A549 (cell line): Measurements from ENCODE around the gene HNRNPUL1. TPM values are rescaled to one million over a fixed set of nuclear protein-coding genes. Genes with fewer than 3 reads are reported as not detected.
A peak's percentile ranks its signal among the peaks of the same experiment; 100 is the strongest.

Experiments
- ATAC-seq, 2 experiments: fragments of 200-7000 bp in 1 of 2; fragments of >200 bp in 1 of 2; cut with Nextera tagmentation in 1 of 2; cut with Tn5 transposase in 1 of 2; 3 replicates each; pipeline versions ENCODE4 v1.8.0 to v1.9.1; 2018 to 2020; ENCODE audit warnings: mild to moderate bottlenecking in 1 of 2, moderate library complexity in 1 of 2
- CTCF ChIA-PET: fragments of 300-600 bp; sonication (Branson Sonifier 250); formaldehyde crosslinking; extraction: SDS; loops from one replicate; lab custom pipeline; 2021; ENCODE audit warnings: antibody characterized with exemption, inconsistent platforms; lab: Yijun Ruan, JAX
- POLR2A ChIA-PET: fragments of 350-600 bp; formaldehyde crosslinking; extraction: SDS; loops from one replicate; lab custom pipeline; 2021; ENCODE audit warnings: antibody characterized with exemption, inconsistent platforms; lab: Yijun Ruan, JAX
- DNase-seq, 2 experiments: peaks; one replicate each; pipeline versions ENCODE4 v3.0.0 to v3.0.0-alpha.2; 2011 to 2016; ENCODE audit warnings: low read depth in 1 of 2, low spot score in 1 of 2
- FAIRE-seq: peaks from 2 replicates; lab custom pipeline; 2011; peaks lifted over from hg19 to GRCh38; lab: Jason Lieb, UNC
- H3K27ac ChIP-seq, 2 experiments: fragments of >200 bp; sonication (Bioruptor Twin); formaldehyde crosslinking; 3 replicates each; pipeline ENCODE4 v1.5.1; 2016 to 2017
- H3K4me1 ChIP-seq: fragments of >200 bp; sonication (Bioruptor Twin); formaldehyde crosslinking; 3 replicates; pipeline ENCODE4 v1.6.1; 2016
- H3K4me2 ChIP-seq: fragments of >200 bp; sonication (Bioruptor Twin); formaldehyde crosslinking; 3 replicates; pipeline ENCODE4 v1.6.1; 2016
- H3K4me3 ChIP-seq: fragments of >200 bp; sonication (Bioruptor Twin); formaldehyde crosslinking; 3 replicates; pipeline ENCODE4 v1.5.1; 2016
- H3K9me3 ChIP-seq: fragments of >200 bp; sonication (Bioruptor Twin); formaldehyde crosslinking; 3 replicates; pipeline ENCODE4 v1.6.1; 2016
- BHLHE40 ChIP-seq: IDR thresholded peaks from 2 replicates; pipeline ENCODE4 v1.6.1; 2012; ENCODE audit warnings: low read depth, low read length, inconsistent platforms
- CBX2 ChIP-seq: fragments of 200-600 bp; sonication (generic); IDR thresholded peaks from 2 replicates; pipeline ENCODE4 v1.6.1; 2016; ENCODE audit warnings: low read depth, mild to moderate bottlenecking, borderline replicate concordance
- CBX8 ChIP-seq: fragments of 200-600 bp; sonication (generic); IDR thresholded peaks from 2 replicates; pipeline ENCODE4 v1.6.1; 2016
- CEBPB ChIP-seq, 2 experiments: fragments of >200 bp in 1 of 2; sonication (Bioruptor Twin) in 1 of 2; formaldehyde crosslinking in 1 of 2; IDR thresholded peaks; 2 replicates each; pipeline ENCODE4 v1.6.1; 2012 to 2016
- EHF ChIP-seq: fragments of 250-450 bp; sonication (Bioruptor Pico); IDR thresholded peaks from 2 replicates; pipeline ENCODE4 v1.5.0; 2020; ENCODE audit warnings: mild to moderate bottlenecking
- EHMT2 ChIP-seq: fragments of 200-600 bp; sonication (generic); IDR thresholded peaks from 2 replicates; pipeline ENCODE4 v1.6.1; 2016; ENCODE audit warnings: antibody characterized with exemption, low read depth, mild to moderate bottlenecking, moderate library complexity
- EP300 ChIP-seq, 2 experiments: fragments of >200 bp; sonication (Bioruptor Twin); formaldehyde crosslinking; IDR thresholded peaks; 2 replicates in 1 of 2; 3 replicates in 1 of 2; pipeline ENCODE4 v1.6.1; 2016 to 2017
- FOSB ChIP-seq: fragments of 250-450 bp; sonication (Bioruptor Pico); IDR thresholded peaks from 2 replicates; pipeline ENCODE4 v1.5.0; 2020; ENCODE audit warnings: mild to moderate bottlenecking, moderate library complexity
- FOSL2 ChIP-seq, 2 experiments: fragments of 450-650 bp in 1 of 2; fragments of >200 bp in 1 of 2; sonication (Bioruptor Twin) in 1 of 2; formaldehyde crosslinking; IDR thresholded peaks; 2 replicates each; pipeline versions ENCODE4 v1.5.0 to v1.6.1; 2016 to 2020; ENCODE audit warnings: mild to moderate bottlenecking in 1 of 2, moderate library complexity in 1 of 2
- FOXS1 ChIP-seq: fragments of 250-450 bp; sonication (Bioruptor Pico); IDR thresholded peaks from 2 replicates; pipeline ENCODE4 v1.5.0; 2020; ENCODE audit warnings: mild to moderate bottlenecking, moderate library complexity
- HDAC2 ChIP-seq: fragments of 200-600 bp; sonication (generic); IDR thresholded peaks from 2 replicates; pipeline ENCODE4 v1.6.1; 2016
- HEYL ChIP-seq: fragments of 250-450 bp; sonication (Bioruptor Pico); IDR thresholded peaks from 2 replicates; pipeline ENCODE4 v1.8.0; 2021; ENCODE audit warnings: mild to moderate bottlenecking, moderate library complexity
- HOXA7 ChIP-seq: fragments of 250-450 bp; sonication (Bioruptor Pico); IDR thresholded peaks from 2 replicates; pipeline ENCODE4 v1.5.0; 2020; ENCODE audit warnings: mild to moderate bottlenecking, moderate library complexity
- HOXB5 ChIP-seq: fragments of 250-450 bp; sonication (Bioruptor Pico); IDR thresholded peaks from 2 replicates; pipeline ENCODE4 v1.5.0; 2020; ENCODE audit warnings: mild to moderate bottlenecking, moderate library complexity
- KDM5A ChIP-seq: fragments of 200-600 bp; sonication (generic); IDR thresholded peaks from 2 replicates; pipeline ENCODE4 v1.6.1; 2016; ENCODE audit warnings: antibody characterized with exemption, mild to moderate bottlenecking
- MAFK ChIP-seq: fragments of 450-650 bp; IDR thresholded peaks from 2 replicates; pipeline ENCODE4 v1.6.1; 2014; ENCODE audit not compliant: partially characterized antibody
- MAZ ChIP-seq: fragments of 150-350 bp; IDR thresholded peaks from 2 replicates; pipeline ENCODE4 v1.6.1; 2014; ENCODE audit warnings: antibody characterized with exemption, low read depth, low read length, borderline replicate concordance
- NFE2L2 ChIP-seq: fragments of 150-350 bp; conservative IDR thresholded peaks from 2 replicates; pipeline ENCODE4 v1.6.1; 2014; ENCODE audit warnings: low read length
- NR3C1 ChIP-seq: fragments of >200 bp; sonication (Bioruptor Twin); formaldehyde crosslinking; IDR thresholded peaks from 3 replicates; pipeline ENCODE4 v1.6.1; 2017
- POLR2AphosphoS2 ChIP-seq: conservative IDR thresholded peaks from 2 replicates; pipeline ENCODE4 v1.6.1; 2012; ENCODE audit warnings: low read length, improper control_type of control experiment, inconsistent platforms
- RAD21 ChIP-seq, 2 experiments: fragments of >200 bp in 1 of 2; sonication (Bioruptor Twin) in 1 of 2; formaldehyde crosslinking in 1 of 2; IDR thresholded peaks in 1 of 2; conservative IDR thresholded peaks in 1 of 2; 2 replicates in 1 of 2; 3 replicates in 1 of 2; pipeline ENCODE4 v1.6.1; 2012 to 2018; ENCODE audit warnings: inconsistent platforms in 1 of 2
- RARB ChIP-seq: fragments of 250-450 bp; sonication (Bioruptor Pico); IDR thresholded peaks from 2 replicates; pipeline ENCODE4 v1.8.0; 2021; ENCODE audit warnings: mild to moderate bottlenecking, moderate library complexity
- RNF2 ChIP-seq: fragments of 200-600 bp; sonication (generic); IDR thresholded peaks from 2 replicates; pipeline ENCODE4 v1.6.1; 2016; ENCODE audit warnings: low read depth, mild to moderate bottlenecking, antibody characterized with exemption, moderate library complexity, borderline replicate concordance
- TFCP2L1 ChIP-seq: fragments of 250-450 bp; sonication (Bioruptor Pico); IDR thresholded peaks from 2 replicates; pipeline ENCODE4 v1.5.0; 2021; ENCODE audit warnings: mild to moderate bottlenecking
- ZC3H11A ChIP-seq: fragments of 450-650 bp; IDR thresholded peaks from 2 replicates; pipeline ENCODE4 v1.6.1; 2014; ENCODE audit warnings: antibody characterized with exemption, mild to moderate bottlenecking
- ZFP36 ChIP-seq: fragments of 450-650 bp; IDR thresholded peaks from 2 replicates; pipeline ENCODE4 v1.6.1; 2014; ENCODE audit warnings: borderline replicate concordance; ENCODE audit not compliant: partially characterized antibody
- ZNF302 ChIP-seq: fragments of 250-450 bp; sonication (Bioruptor Pico); IDR thresholded peaks from 2 replicates; pipeline ENCODE4 v1.9.0; 2021; ENCODE audit warnings: inconsistent platforms, mild to moderate bottlenecking, moderate library complexity
- ZSCAN20 ChIP-seq: fragments of 250-450 bp; sonication (Bioruptor Pico); IDR thresholded peaks from 2 replicates; pipeline ENCODE4 v1.8.0; 2022; ENCODE audit warnings: mild to moderate bottlenecking, moderate library complexity
- WGBS: methylation state at CpG from one replicate; pipeline ENCODE4 v1.1.6; 2017; ENCODE audit errors: missing lambda C conversion rate; 5-methylcytosine and 5-hydroxymethylcytosine counted together
- polyA plus RNA-seq, 4 experiments: library from polyadenylated mRNA; depleted of rRNA in 3 of 4; stranded (reverse); fragments of >200 nt; fragmentation: RNase III in 1 of 4; extraction: RNeasy Plus Mini Kit Qiagen cat#74134 plus additional on column Dnase treatment in 1 of 4; gene quantifications; 2 replicates in 3 of 4; 3 replicates in 1 of 4; pipeline ENCODE4 v1.2.3, GENCODE V29; 2011 to 2017
- TF ChIP-seq, protein P1 (sequence below): fragments of 150-350 bp; IDR thresholded peaks from 2 replicates; pipeline ENCODE4 v1.6.1; 2014; ENCODE audit warnings: low read depth, mild to moderate bottlenecking, low read length
- TF ChIP-seq, protein P2 (sequence below): fragments of >200 bp; sonication (Bioruptor Twin); formaldehyde crosslinking; IDR thresholded peaks from 2 replicates; pipeline ENCODE4 v1.6.1; 2016
- TF ChIP-seq, protein P3 (sequence below): IDR thresholded peaks from 2 replicates; pipeline ENCODE4 v1.6.1; 2012
- TF ChIP-seq, protein P4 (sequence below): IDR thresholded peaks from 2 replicates; pipeline ENCODE4 v1.6.1; 2012
- TF ChIP-seq, protein P5 (sequence below): fragments of 250-450 bp; sonication (Bioruptor Pico); IDR thresholded peaks from 2 replicates; pipeline ENCODE4 v1.5.0; 2020; ENCODE audit warnings: low read depth, mild to moderate bottlenecking, moderate library complexity
- TF ChIP-seq, protein P6 (sequence below): fragments of 250-450 bp; sonication (Bioruptor Pico); IDR thresholded peaks from 2 replicates; pipeline ENCODE4 v1.5.0; 2021; ENCODE audit warnings: mild to moderate bottlenecking, moderate library complexity, borderline replicate concordance
- TF ChIP-seq, protein P7 (sequence below): fragments of 450-650 bp; IDR thresholded peaks from 2 replicates; pipeline ENCODE4 v1.6.1; 2014; ENCODE audit warnings: antibody characterized with exemption

The HNRNPUL1 gene
- polyA plus RNA-seq, 2 of the 4 experiments (the other 2 are of a cell fraction): 89.5 to 278 TPM

DNA sequence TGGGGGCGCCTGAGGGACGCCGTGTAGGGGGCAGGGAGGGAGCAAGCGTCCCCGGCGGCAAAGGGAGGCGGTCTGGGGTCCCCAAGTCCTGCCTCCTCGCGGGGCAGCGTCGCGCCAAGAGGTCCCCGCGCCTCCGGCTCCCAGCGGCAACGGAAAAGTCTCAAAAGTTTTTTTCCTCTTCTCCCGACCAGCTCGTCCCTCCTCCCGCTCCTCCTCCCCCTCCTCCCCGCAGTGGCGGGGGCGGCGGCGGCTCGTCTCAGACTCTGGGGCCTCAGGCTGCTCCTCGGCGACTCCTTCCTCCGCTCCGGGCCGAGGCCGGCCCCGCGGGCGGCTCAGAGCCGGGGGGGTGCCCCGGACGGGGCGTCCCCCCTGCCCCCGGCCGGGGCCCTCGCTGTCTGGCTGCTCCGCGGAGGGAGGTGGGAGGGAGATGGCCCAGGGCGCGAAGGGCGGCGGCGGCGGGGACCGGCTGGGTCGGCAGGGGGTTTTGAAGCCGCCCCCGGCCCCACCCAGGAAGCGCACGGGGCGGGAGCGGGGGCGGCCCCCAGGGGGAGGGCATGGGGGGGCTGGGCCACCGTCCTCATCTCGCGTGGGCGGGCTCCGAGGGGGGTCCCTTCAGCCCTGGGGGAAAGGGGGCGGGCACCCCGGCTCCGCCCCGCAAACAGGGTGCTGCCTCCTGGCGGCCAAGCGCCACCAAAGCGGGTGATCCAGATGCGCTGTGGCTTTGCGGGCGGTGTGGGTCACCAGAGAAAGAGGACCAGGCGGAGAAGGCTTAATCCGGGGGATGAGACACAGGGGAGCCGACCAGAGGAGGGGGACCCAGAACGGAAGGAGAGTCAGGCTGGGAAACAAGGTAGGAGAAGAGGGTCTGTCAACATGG is 89.5 kb downstream of the HNRNPUL1 start, which contains the start of gene TGFB1:
Gene TGFB1, minus strand, starts transcription at position 457 of the 877 bp plus-strand sequence. CDS start 878 bp downstream, outside the sequence.
- ChIA-PET CTCF (interaction anchor here (0.6 to 9.4 kb wide), 40 partner anchors 9 to 1085 kb away, joined by 3 to 197 read pairs (median 6); partner anchors contain the start of genes B9D2, CCDC97, CYP2S1 and HNRNPUL1), POLR2A (interaction anchor here (0.5 to 5.6 kb wide), 8 partner anchors 8 to 90 kb away, joined by 3 to 96 read pairs (median 5); partner anchors contain the start of genes B9D2, CCDC97 and HNRNPUL1)
- Histone ChIP-seq H3K4me3 (peak within 1 kb of the TSS; percentile 72), H3K4me1 (peaks cover 15% of the 10 kb centered on the region), H3K9me3 (no peaks in the 10 kb centered on the region), H3K4me2 (peak within 1 kb of the TSS; percentile 90), H3K27ac (peak within 1 kb of the TSS; percentile 90 to 92)
- ATAC-seq (peak; percentile 53 to 71), DNase-seq (peak; percentile 92 to 100), FAIRE-seq (no peak)
- WGBS: 1% methylated on average over 45 of the region's 78 CpGs
- TF ChIP-seq RNF2 (no peak), EP300 (IDR thresholded peaks at IDR 0.05) (peak in 1 of 2 experiments; percentile 42; a peak in 1 of 5 replicates), KDM5A (no peak), ZC3H11A (no peak), EHF (CRISPR knock-in tag) (no peak), ZNF302 (CRISPR knock-in tag) (no peak), HOXA7 (CRISPR knock-in tag) (no peak), FOSL2 (IDR thresholded peaks at IDR 0.05) (no peak), FOSL2 (CRISPR knock-in tag; IDR thresholded peaks at IDR 0.05) (no peak), FOSB (CRISPR knock-in tag) (no peak), EHMT2 (no peak), ZSCAN20 (CRISPR knock-in tag) (no peak), RARB (no peak), HOXB5 (CRISPR knock-in tag) (no peak), MAZ (peak; percentile 90), FOXS1 (no peak), POLR2AphosphoS2 (no peak; the same call in 1 of the 2 replicates), CBX2 (no peak), NFE2L2 (no peak), CBX8 (no peak), MAFK (no peak), CEBPB (IDR thresholded peaks at IDR 0.05) (no peak), BHLHE40 (no peak), RAD21 (conservative IDR thresholded peaks at IDR 0.05 in 1 of 2, IDR thresholded peaks at IDR 0.05 in 1 of 2) (peak in 1 of 2 experiments; percentile 76; a peak in 4 of 5 replicates), TFCP2L1 (CRISPR knock-in tag) (peak; percentile 81; the same call in 1 of the 2 replicates), NR3C1 (no peak), HEYL (no peak), ZFP36 (no peak), HDAC2 (no peak)
- TF ChIP-seq, protein P1, sequence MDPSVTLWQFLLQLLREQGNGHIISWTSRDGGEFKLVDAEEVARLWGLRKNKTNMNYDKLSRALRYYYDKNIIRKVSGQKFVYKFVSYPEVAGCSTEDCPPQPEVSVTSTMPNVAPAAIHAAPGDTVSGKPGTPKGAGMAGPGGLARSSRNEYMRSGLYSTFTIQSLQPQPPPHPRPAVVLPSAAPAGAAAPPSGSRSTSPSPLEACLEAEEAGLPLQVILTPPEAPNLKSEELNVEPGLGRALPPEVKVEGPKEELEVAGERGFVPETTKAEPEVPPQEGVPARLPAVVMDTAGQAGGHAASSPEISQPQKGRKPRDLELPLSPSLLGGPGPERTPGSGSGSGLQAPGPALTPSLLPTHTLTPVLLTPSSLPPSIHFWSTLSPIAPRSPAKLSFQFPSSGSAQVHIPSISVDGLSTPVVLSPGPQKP: no peak
- TF ChIP-seq, protein P2, sequence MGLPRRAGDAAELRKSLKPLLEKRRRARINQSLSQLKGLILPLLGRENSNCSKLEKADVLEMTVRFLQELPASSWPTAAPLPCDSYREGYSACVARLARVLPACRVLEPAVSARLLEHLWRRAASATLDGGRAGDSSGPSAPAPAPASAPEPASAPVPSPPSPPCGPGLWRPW: no peak
- TF ChIP-seq, protein P3, sequence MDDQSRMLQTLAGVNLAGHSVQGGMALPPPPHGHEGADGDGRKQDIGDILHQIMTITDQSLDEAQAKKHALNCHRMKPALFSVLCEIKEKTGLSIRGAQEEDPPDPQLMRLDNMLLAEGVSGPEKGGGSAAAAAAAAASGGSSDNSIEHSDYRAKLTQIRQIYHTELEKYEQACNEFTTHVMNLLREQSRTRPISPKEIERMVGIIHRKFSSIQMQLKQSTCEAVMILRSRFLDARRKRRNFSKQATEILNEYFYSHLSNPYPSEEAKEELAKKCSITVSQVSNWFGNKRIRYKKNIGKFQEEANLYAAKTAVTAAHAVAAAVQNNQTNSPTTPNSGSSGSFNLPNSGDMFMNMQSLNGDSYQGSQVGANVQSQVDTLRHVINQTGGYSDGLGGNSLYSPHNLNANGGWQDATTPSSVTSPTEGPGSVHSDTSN: no peak
- TF ChIP-seq, protein P4, sequence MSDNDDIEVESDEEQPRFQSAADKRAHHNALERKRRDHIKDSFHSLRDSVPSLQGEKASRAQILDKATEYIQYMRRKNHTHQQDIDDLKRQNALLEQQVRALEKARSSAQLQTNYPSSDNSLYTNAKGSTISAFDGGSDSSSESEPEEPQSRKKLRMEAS: peak; percentile 59
- TF ChIP-seq, protein P5, sequence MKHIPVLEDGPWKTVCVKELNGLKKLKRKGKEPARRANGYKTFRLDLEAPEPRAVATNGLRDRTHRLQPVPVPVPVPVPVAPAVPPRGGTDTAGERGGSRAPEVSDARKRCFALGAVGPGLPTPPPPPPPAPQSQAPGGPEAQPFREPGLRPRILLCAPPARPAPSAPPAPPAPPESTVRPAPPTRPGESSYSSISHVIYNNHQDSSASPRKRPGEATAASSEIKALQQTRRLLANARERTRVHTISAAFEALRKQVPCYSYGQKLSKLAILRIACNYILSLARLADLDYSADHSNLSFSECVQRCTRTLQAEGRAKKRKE (CRISPR knock-in tag): no peak
- TF ChIP-seq, protein P6, sequence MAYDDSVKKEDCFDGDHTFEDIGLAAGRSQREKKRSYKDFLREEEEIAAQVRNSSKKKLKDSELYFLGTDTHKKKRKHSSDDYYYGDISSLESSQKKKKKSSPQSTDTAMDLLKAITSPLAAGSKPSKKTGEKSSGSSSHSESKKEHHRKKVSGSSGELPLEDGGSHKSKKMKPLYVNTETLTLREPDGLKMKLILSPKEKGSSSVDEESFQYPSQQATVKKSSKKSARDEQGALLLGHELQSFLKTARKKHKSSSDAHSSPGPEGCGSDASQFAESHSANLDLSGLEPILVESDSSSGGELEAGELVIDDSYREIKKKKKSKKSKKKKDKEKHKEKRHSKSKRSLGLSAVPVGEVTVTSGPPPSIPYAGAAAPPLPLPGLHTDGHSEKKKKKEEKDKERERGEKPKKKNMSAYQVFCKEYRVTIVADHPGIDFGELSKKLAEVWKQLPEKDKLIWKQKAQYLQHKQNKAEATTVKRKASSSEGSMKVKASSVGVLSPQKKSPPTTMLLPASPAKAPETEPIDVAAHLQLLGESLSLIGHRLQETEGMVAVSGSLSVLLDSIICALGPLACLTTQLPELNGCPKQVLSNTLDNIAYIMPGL (CRISPR knock-in tag): no peak
- TF ChIP-seq, protein P7, sequence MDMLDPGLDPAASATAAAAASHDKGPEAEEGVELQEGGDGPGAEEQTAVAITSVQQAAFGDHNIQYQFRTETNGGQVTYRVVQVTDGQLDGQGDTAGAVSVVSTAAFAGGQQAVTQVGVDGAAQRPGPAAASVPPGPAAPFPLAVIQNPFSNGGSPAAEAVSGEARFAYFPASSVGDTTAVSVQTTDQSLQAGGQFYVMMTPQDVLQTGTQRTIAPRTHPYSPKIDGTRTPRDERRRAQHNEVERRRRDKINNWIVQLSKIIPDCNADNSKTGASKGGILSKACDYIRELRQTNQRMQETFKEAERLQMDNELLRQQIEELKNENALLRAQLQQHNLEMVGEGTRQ: no peak
